Activated T-cell treated with anti-CD3 and anti-CD28 coated beads for 24 hours (primary cell): Measurements from ENCODE around the gene FEZF2.

ENCODE experiments used
- DNase-seq: peaks from one replicate; pipeline ENCODE4 v3.0.0-alpha.2; 2020; ENCODE audit warnings: low read depth

The FEZF2 gene

DNA sequence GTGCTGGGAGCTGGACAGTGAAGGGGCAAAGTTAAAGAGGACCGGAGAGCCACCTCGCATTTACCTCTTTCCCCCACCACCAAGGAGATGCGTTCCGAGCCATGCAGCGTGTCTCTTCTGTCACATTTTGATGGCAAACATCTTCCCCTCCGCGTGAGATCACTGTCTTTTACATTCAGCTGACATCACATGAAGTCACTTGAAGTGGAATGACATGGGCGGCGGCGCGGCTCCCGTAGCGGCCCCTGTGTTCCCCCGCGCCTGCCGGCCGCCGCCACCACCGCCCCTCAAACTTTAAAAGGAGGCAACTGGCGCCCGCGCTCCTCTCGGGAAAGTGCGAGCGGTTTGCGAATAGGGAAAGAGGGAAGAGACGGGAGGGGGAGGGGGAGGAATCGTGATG is at the start of gene FEZF2:
FEZF2 (minus strand) TSS at position 336 of the 400 bp plus-strand sequence. CDS start 682 bp downstream, outside the sequence.
- DNase-seq = no peak

DNA sequence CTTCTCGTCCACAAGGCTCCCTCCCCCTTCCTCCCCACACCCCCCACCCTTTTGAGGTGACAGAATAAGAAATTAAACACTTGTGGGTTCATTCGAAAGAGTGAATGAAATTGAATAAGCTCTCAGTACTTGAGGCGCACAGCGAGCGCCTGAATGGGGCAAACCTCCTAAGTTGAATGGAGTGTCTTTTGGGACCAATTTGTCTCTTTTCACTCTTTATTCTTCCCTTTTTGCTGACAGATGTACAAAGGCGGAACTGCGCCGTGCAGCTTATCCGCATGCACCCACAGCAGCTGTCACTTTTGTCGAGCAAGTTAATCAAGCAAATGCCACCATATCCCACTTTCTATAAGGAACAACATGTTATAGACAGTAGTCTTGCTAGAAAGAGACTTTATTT is 47.9 kb upstream of the FEZF2 start:
- no peak for DNase-seq

DNA sequence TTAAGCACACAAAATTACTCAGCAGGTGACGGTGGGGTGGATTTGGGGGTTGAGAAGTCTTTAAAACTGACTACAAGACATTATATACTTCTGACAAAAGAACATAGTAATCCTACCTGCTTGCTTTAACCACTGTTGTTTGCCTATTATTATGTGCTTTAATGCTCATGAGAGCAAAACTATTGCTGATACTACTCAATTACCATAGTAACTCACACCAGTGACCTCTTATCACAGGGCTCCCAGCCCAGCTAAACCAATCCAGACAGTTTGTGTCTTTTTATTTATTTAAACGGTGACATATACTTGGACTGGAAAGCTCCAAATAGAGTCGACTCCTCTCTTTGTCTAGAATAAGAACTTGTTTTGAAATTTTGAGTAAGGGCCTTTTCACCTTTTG is 42.8 kb upstream of the FEZF2 start:
- no peak for DNase-seq

DNA sequence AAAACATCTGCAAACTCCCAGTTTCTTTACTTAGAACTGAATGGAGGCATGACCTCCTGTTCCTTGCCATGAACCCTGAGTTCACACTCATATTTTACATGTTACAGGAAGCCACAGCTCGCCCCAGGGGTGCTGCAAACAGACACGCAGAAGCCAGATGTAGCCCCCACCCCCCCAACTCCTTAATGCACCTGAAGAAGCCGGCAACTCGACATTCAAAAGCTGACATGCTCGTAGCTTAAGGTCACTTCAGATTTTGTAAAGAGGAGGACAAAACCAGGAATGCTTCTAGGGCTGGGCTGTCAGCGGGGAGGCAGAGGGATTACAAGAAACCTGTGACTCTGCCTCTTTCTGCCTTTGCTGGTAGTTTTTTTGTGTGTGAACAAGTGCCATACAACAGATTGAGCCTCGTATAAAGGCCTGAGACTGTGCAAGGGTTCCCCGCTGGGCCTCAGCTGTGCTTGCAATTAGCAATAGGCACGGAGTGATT is 42.0 kb upstream of the FEZF2 start:
- no peak for DNase-seq

DNA sequence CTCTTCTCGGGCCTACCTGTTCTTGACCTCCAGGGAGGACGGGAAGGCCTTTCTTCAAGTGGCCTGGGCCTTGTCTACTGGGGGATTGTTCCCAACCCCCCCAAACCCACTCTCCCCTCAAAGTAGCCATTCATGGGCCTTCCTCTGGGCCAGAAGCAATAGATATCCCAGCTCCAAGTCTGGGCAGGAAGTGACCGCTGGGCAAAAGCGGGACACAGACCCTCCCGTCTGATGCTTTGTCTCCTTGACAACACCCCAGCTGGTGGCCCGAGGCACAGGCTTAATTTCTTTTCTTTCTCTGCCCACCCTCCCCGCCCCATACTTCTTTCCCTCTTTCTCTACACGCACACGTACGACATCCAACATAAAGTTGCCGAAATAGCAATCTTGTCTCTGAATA is 41.4 kb upstream of the FEZF2 start:
- DNase-seq = no peak

DNA sequence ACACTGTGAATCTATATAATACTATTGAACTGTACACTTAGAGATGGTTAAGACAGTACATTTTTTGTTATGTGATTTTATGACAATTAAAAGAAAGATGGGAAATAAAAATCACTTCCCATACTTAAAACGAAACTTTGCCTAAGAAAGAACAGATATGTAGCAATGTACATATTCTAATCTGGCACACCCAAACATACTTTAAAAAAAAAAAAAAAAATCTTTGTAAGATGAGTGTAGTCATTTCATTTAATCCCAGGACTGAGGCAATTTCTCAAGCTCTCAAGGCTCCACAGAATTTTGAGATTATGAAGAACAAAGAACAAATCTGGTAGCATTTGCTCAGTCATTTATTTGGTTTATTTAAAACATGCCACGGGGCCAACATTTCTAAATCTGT is 40.3 kb upstream of the FEZF2 start:
- DNase-seq = no peak

DNA sequence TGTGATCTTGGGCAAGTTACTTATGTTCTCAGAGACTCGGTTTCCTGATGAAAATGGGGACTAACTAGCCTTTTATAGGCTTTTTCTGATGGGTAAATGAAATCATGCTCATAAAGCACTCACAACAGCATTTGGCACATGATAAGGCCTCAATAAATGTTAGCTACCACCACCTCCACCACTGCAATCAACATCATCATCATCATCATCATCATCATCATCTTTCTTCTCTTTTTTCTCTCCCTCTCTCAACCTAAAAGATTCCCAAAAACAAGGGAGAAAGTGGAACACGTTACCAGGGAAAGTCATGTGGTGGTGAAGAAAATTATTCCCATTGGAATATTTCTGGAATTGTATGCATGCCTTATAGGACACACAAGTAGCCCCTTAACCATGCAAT is 33.6 kb upstream of the FEZF2 start:
- no peak for DNase-seq

DNA sequence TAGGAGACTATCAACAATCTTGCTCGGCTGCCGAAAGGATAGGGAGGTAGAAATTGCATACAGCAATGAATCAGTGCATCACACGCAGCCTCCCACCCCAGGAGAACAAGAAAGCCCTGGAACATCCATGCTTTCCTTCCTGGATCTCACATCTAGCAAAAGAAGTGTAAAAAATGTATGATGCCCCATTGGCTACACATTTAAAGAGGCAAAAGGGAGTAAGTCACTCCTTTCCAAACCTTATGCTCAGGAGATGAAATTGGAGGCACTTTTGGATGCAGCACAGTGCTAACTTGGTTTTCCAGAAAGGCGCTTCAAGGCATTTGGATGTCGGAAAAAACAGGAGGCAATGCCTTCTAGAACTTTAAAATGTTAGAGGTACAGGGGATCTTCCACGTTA is 32.2 kb upstream of the FEZF2 start:
- DNase-seq = no peak

DNA sequence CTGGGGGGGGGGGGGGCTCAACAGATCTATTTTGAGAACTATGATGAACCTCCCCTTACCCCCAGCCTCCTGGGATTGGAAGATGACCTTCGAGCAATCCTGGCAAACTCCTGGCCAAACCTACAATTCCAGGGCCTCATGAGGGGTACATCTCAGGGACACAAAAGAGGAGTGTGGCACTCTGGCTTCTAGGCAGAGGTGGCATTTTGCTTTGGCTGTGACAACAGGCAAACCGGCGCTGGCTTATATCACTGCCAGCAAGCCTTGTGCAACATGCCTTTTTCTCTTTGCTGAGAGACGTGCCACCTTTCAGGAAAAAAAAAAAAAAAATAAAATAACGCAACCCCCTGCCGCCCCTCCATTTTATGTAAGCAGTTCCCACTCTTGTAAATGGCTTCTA is 31.8 kb upstream of the FEZF2 start:
- no peak for DNase-seq

DNA sequence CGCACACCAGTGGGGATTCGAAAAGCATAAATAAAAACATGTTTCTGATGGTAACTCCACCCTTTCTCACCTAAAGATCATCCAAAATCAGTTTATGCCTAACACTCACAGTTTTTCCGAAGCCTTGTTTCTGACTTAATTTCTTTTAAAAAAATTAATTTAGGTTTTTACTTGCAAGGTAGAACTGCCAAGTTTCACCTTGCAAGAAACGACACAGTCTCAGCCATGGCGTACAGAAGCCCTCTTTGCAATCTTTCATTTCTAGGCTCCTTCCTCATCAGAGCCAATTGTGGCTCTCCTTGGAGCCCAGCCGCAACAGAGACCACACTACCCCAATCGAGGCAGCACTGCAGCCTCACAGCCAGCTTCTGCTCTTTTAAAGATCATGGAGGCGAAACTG is 31.0 kb upstream of the FEZF2 start:
- no peak for DNase-seq

DNA sequence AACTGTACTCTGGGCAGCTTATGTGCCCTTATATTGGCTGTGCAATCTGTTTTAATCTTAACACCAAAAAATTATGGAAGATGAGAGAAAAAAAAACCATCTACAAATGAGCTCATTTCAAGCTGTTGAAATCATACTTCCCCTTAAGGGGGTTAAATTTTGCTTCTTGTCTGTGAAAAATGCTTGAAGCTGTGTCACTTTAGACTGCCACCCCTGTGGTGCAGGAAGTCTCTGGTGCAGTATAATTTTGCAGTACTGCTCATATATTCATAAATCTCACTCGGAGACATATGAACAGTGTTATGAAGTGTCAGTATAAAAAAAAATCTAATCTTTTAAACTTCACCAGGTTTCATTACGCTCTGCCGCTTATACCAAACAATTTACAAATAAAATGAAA is 30.4 kb upstream of the FEZF2 start:
- DNase-seq = no peak

DNA sequence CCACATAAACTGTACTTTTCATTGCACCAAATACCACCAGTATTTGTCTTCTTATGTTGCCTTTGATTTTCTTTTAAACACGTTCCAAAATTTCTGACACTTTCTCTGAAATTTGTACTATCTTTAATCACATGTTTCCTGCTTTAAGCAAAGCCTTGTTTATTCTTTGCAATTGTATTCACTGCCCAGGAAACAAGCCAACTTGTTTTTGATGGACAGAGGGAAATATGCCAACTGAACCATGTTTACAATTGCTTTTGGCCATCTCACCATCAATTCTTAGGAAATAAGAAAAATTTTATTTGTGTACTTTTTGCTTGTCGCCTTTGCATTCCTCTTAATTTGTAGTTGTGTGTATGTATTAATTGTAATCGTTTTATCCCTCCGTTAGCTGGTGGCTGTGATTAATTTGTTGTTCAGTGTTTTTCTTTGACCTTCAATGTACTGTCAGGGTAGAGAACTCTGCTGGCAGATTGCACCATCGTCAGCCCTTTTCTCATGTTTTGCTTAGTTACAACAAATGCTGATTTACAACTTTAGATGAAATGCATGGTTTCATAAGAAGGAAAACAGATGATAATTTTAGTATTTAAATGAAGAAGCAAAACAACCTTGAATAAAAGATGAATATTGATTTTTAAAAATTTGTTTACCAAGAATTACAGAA is 19.4 kb upstream of the FEZF2 start:
- no peak for DNase-seq

DNA sequence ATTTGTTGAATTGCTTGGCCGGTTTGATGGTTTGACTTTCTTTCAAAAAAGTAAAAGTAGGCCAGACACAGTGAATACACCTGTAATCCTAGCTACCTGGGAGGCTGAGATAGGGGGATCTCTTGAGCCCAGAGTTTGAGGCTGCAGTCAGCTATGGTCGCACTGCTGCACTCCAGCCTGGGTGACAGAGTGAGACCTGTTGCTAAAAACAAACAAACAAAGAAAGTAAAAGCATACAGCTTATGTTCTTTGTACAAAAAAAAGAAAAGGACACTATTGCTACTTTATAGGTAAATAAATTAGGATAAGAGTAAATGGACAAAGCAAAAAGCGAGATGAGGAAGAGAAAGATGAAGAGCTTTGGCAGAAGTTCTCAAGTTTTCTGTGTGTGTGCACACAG is 13.9 kb upstream of the FEZF2 start:
- DNase-seq = no peak

DNA sequence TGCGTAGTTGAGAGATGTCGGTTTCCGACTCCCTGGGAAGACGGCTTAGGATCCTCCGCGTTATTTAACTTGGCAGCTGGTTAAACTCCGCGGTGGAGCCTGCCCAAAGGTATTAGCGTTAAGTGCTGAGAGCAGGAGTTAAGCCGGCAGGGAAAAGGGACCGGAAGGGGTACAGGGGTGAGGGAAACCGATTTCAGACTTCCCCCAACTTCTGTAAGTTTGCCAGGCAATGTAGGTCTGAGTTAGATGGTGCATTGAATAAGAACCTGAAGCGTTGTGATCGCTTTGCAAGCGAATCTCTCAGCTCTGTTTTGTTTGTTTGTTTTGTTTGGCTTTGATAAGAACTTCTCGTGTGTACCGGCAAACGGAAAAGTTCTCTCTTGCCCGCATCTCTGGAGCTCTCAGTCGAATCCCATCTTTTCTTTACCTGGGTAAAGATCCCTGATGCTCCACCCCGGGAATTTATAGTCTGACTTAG is 6.0 kb upstream of the FEZF2 start:
- no peak for DNase-seq

DNA sequence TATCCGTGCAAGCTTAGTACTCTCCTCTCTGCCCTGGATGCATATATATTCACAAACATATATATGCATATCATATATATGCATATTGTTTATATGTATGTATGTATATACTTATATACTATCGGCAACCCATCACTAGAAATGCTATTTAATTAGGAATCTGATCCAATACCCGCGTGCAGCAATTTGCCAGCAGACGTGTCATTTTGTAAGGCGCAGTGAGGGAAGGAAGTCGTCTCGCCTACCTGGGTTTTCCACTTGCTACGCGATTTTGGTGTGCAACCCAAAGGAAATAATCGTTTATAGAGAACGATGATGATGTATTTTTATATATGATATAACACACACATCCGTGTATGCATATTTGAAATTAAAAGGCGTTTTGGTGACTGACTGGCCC is 5.6 kb upstream of the FEZF2 start:
- DNase-seq = no peak

DNA sequence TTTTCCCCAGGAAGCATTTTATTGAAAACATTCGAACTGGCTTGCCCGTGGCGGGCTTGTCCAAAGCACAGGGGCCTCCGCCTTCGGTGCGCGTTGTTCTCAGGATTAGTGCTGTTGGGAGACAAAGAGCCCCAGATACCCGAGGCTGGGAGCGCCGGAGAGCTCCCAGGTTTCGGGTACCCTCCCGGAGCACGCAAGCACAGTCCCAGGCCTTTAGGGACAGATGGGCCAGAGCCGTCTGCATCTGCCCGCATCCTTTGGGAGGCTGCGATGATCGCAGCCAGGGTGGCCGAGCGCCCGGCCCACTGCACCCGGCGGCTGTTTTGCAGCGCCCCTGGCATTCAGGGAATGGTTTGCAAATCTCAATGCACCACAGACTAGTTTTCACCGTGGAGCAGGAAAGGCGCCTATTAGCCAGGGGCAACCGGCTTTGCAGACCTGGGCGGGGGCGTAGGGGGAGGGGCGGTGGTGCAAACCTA is 5.0 kb upstream of the FEZF2 start:
- no peak for DNase-seq

DNA sequence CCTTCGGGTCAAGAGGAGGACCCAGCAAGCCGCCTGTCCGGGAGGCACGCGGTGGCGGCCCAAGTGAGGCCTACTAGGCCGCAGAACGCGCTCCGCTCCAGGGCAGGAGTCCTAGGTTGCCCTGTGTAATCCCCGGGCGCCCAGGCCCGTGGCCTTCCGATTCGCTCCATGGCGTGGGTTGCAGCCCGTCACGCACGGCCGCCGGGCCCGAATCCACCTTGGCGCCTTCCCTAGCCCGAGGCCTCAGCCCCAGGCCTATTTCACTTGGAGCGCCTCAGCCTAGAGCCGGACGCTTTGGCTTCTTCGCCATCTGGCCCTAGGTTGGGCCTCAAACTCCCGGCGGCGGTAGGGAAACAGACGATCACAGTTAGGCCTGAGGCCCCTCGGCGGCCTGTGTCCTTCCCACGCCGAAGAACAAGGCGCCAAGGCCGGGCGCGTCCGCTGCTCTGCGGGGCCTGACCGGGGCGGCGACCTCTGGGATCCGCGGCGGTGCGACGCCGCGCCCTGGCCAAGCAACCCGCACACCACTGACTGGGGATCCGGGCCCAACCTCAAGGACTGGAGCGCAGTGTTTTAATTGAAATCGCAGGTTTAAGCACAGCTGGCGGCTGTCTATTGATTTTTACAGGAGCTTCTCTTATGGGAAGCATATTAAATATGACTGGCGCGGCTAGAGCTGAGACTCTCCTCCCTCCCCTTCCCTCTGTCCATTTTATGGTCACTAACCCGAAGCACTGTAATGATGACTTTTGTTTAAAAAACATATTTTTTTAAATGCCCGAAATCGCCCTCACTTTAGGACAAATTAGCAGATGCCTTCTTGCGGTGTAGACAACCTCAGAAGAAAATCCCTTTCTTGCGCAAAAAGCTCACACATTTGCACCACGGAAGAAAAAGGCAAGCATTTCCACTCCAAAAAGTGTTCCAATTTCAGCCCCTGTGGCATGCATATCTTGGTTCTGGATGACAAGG is 3.8 kb upstream of the FEZF2 start:
- no peak for DNase-seq

DNA sequence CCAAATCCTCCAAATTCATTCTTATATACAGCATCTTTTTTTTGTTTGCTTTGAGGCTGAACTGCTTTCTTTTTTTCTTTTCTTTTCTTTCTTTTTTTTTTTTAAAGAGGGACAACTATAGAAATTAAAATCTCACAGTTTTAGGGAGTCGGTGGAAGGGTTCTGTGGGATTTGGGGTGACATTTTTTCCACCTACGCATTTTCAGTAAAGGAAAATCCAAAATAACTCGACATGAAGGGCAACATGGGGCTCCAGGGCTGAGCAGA is 3.0 kb upstream of the FEZF2 start:
- no peak for DNase-seq

DNA sequence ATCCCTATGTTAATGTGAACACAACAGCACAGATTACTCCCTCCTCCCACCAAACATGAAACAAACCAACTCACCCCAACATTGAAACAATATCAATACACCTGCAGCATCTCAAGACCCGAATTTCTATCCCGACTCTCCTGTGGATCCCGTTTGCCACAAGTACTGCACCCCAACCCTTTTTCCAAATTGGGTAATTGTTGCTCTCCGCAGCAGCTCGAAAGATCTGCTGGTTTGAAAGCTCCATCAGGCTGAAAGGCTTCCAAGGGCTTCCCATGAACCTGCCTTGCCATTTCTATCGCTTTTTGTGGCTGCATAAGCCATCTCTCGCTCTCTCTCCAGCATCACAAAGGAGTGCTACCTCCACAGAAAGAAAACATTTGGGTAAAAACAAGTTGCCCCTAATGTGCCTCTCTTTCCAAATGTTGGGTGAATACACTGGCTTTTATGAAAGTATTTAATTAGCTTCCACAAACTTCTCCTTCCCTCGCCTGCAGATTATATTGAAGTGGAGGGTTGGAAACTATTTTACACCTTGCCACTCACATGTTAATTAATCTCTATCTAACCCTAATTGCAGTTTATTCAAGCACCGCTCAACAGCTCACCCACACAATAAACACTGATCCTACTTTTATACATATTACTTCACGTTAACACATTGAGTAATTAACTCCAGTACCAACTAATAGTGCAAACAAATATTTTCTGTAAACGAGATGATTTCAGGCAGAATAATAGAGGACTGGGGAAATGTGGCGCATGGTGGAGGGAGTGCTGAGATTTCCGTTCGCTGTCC is 2.5 kb upstream of the FEZF2 start:
- DNase-seq = no peak

DNA sequence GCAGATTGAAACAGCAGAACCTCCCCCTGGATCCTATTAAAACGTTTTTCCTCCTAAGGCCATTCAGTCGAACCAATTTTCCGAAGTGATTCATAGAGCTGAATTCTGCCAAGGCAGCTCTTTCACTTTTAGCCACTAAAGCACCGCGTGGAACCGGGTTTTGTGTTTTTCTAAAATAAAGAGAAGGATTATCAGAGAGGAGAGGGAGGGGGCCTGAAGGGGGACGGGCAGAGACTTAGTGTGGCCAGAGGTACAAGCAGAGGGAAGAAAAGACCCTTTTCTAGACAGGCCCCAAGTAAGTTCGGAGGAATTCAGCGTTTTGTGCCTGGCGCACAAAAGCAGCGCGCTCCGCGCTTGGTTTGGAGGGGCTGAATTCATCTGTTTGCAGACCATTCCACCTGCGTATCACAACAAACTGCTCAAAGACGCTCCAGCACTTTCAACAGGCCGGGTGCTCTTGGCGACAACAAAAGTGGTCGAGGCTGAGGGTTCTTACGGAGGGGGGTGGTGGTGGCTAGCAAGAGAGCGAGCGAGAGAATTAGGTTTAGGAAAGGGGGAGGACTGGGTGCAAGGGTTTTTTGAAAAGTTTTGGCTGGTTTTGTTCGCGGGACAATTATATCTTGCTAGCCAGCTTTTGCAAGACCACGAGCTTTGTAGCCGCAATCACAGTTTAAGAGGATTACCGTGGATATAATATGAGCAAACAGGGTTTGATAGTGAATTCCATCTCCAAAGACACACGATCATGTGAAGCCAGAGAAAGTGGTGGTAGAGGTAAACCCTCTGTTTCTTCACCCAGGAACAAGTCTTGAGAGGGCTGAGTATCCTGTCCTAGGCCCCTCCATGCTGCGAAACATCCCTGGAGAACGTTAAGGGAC is 1.2 kb upstream of the FEZF2 start:
- no peak for DNase-seq

DNA sequence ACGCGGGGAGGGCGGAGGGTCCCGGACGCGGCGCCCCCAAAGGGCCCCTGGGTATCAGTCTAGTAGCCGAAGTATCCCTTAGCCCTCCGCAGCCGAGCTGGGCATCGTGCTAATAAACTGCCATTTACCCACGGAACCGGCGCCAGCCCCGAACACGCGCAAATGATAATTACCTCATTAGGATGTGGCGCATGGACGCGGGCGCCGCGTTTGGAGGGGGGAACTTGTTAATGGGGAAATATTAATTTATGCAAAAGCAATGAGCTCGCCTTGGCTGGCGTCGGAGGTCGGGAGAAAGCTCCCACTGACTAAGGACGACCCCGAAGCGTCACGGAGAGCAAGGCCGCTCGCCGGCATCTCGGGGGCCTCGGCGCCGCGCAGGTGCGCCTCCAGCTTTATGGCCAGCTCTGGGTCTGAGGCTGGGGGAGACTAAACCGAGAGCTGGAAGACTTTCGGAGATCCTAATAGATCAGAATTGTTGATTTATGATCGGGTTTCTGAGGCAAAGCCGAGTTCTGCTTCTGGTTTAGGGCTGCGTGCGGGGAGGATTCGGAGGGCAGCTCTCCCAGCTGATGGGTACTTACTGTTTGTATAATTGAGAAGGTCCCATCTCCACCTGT is 474 bp upstream of the FEZF2 start:
- no peak for DNase-seq
